OCI-LY1 (cell line): ENCODE measurements around the gene LRRD1.

Experiments
- CTCF ChIP-seq: fragments of 200-600 bp; sonication (generic), shearing (Covaris generic); IDR thresholded peaks from 2 replicates; pipeline ENCODE4 v1.5.1; 2017; ENCODE audit warnings: mild to moderate bottlenecking, antibody characterized with exemption, low read length, moderate library complexity, mixed read lengths
- EZH2 ChIP-seq: fragments of 200-600 bp; sonication (generic), shearing (Covaris generic); IDR thresholded peaks from 2 replicates; pipeline ENCODE4 v1.8.0; 2017; ENCODE audit warnings: borderline replicate concordance, mixed run types, mild to moderate bottlenecking, antibody characterized with exemption, low read length, moderate library complexity, mixed read lengths

GRCh38 chr7:92108821-92109220, 70.1 kb downstream of the LRRD1 start:
- no peak for TF ChIP-seq CTCF
- no peak for TF ChIP-seq EZH2
